Measurements from ENCODE around the gene TMEM187.
"Not testable (repeated sequence)": the region's sequence is repeated elsewhere in the genome, so short reads cannot be mapped to it uniquely, and the experiment has no call there.

The TMEM187 gene

DNA sequence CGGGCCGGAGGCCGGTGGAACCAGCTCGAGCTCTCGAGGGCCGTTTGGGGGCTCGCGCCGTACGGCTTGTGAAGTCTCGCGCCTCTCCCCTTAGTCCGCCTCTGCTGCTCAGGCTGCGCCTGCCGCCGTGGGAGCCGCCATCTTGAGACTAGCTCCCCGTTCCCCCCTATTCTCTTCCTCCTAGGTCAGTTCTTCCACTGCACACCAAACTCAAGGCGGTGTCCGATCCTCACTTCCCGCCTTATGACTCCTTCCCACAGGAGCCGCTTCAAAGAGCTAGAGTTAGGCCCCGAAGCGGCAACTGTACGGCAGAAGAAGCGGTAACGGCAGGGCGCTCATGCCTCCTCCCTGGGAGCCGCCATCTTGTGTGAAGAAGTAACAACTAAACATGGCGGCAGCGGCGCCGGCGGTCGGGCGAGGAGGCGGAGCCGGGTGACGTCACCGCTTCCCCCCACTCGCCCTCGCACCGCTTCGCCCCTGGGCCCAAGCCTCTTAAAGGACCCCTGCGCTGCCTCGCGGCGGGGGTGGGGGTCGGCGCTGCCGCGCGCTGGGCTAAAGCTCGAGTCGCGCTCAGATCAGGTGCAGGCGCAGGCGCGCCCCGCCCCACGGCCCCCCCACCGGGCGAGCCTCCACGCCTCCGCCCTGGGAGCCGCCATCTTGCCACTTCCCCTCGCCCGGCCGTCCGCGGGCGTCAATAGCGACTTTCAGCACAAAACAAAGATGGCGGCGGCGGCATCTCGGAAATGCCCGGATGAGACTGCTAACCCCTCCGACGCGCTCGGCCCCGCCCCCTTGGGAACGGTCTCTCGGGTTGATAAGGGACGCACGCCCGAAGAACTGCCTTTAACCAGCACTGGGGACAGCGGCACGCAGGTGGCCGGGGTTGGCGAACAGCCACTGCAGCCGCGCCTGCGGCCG, 845 bp upstream of the TMEM187 start, which contains the start of gene HCFC1:
Gene HCFC1 (minus strand): TSS at position 369 of the 918 bp plus-strand sequence. CDS start 978 bp downstream, outside the sequence.
- peak; percentile 73 for DNase-seq (ENCODE audit: low read depth)

DNA sequence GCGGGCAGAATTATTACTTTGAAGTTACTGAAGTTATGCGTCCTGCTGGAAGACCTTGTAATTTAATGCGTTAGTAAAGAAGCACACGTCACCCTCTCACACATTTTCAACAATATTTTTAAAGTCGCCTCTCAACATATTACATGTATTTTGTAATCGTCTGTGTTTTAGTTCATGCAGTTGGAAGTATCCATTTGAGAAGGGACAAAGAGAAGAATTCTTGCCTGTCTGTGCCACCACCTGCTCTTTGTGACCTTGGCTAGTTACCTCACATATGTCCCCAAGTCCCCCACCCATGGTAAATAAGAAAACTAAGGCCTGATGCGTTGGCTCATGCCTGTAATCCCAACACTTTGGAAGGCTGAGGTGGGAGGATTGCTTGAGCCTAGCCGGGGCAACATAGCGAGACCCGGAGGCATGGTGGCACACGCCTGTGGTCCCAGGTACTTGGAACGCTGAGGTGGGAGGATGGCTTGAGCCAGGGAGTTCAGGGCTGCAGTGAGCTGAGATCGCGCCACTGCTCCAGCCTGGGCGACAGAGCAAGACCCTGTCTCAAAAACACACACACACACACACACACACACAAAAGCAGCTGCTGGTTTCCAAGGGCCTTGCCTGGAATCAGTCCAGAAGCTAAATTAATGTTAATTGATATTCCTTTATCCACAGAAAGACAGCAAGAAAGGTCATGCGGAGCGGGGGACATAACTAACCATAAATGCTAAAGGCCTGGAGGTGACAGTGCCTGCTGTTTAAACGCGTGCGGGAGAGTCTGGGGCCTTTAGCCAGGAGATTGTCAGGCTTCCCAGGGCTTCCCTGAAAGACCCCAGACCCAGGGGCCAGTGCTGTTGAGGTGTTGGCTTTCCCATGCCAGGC, 811 bp downstream of the TMEM187 start:
- DNase-seq (ENCODE audit: low read depth): no peak

DNA sequence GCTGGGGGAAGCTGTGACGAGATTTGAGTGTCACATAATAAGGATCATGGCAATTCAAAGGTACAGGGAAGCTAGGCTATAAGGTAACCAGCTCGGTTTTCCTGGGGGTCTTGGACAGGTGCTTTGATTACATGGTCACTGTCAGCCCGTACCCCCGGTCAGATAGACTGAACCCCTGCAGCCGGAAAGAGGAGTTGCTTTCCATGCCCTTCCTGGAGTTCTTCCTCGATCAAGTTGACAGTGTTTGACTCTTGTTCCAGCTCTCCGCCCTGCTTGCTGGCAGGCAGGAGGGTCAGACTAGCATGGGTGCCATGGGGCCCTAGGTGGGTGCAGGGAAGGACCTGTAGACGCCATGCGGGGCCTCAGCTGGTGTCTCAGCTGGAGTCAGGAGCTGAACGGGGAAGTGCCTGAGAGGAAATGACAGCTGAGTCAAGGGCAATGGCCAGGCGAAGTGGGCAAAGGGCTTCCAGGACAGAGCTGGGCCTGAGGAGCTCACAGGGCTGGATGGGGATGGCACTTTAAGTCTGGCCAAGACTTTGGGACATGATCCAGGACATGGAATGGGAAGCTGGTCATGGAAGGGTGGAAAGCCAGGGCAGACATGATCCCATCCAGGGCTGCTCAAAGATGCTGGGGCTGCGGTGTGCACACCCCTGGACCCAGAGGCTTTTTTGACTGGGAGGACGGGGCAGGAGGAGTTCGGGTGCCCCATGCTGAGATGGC, 1.6 kb downstream of the TMEM187 start:
- no peak for DNase-seq (ENCODE audit: low read depth)

DNA sequence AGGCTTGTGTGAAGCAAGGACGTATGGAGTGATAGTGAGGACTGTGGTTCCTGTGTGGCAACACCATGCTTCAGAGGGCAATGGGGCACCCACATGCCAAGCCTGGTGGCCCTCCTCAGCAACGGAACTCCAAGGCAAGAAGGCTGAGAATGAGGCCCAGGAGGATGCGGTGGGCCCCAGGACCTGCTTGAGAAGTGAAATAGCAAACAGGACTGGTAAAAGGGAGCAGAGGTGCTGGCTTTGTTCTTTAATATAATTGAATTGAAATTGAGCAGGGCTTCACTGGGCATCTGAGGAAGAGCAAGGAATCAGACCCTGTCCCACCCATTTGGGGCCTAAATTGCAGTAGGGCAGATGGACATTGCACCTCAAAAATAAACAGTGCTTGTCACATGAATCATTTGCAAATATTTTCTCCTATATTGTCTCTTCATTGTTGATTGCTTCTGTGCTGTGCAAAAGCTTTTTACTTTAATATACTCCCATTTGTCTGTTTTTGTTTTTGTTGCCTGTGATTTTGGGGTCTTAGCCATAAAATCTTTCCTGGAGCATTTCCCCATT, 2.3 kb downstream of the TMEM187 start:
- no peak for DNase-seq (ENCODE audit: low read depth)

DNA sequence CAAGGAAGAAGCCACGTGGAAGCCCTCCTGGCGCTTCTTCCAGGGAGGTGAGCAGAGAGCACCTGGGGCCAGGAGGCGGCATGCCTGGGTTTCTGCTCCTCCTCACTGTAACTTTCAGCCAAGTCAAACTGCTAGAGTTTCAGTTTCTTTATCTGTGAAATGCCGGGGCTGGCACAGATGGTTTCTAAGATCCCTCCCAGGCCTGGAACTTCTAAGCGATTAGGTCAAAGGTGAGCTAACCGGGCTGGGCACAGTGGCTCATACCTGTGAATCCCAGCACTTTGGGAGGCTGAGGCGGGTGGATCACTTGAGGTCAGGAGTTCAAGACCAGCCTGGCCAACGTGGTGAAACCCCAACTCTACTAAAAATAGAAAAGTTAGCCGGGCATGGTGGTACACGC, 7.8 kb downstream of the TMEM187 start:
- DNase-seq (ENCODE audit: low read depth): not testable (repeated sequence)

DNA sequence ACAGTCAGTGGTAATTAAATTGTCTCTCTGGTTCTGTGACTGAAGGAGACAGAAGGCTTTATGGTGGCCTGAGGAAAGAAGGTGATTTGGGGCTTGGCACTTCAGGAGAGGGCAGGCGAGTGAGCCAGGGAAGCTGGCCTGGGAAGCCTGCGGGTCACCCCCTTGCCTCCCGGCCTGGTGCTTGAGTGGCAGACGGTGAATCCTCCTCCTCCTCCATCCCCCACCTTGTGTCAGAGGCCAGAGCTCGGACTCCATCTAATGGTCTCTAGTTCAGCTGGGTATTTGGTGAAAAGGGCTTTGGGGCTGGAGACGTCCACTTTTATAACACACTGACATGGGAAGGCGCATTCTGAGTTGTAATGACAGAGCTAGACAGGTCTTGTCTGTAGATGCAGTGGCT, 8.7 kb downstream of the TMEM187 start:
- no peak for DNase-seq (ENCODE audit: low read depth)

DNA sequence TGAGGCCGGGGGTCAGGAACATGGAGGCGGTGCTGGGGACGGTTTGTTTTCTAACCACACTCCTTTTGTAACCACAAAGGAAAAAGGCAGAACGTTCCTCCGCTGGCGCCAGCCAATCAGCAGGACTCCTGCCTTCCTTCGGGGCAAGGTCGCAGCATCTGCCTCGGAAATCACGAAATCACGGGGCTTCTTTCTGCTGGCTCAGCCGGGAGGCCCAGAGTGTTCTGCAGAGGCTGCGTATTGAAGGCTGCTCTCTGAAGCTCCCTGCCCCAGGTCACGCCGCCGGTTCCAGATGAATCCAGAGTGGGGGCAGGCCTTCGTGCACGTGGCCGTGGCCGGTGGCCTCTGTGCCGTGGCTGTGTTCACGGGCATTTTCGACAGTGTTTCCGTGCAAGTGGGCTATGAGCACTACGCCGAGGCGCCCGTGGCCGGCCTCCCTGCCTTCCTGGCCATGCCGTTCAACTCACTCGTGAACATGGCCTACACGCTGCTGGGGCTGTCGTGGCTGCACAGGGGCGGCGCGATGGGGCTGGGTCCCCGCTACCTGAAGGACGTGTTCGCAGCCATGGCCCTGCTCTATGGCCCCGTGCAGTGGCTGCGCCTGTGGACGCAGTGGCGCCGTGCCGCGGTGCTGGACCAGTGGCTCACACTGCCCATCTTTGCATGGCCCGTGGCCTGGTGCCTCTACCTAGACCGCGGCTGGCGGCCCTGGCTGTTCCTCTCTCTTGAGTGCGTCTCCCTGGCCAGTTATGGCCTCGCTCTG, 9.4 kb downstream of the TMEM187 start:
- no peak for DNase-seq (ENCODE audit: low read depth)

DNA sequence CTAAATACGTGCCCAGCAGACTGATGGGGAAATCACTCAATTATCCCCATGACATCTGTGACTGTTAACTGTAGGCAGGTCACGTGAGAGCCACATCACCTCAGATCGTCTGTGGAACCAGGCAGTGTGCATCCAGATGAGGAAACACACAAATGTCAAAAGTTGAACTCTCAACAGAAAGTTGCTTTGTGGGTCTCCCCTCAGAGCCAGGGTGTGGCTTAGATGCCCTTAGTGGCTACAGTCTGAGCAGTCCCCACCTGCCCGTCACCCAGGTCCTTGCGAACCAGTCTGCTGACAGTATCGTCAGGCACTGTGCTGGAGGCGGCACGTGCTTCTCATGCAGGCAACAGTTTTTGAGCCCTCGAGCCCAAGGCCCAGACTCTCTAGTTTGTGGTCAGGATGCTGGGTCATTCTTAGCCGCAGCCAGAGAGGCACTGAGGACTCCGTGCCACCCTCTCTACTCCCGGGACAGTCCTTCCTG, 10.8 kb downstream of the TMEM187 start:
- no peak for DNase-seq (ENCODE audit: low read depth)

DNA sequence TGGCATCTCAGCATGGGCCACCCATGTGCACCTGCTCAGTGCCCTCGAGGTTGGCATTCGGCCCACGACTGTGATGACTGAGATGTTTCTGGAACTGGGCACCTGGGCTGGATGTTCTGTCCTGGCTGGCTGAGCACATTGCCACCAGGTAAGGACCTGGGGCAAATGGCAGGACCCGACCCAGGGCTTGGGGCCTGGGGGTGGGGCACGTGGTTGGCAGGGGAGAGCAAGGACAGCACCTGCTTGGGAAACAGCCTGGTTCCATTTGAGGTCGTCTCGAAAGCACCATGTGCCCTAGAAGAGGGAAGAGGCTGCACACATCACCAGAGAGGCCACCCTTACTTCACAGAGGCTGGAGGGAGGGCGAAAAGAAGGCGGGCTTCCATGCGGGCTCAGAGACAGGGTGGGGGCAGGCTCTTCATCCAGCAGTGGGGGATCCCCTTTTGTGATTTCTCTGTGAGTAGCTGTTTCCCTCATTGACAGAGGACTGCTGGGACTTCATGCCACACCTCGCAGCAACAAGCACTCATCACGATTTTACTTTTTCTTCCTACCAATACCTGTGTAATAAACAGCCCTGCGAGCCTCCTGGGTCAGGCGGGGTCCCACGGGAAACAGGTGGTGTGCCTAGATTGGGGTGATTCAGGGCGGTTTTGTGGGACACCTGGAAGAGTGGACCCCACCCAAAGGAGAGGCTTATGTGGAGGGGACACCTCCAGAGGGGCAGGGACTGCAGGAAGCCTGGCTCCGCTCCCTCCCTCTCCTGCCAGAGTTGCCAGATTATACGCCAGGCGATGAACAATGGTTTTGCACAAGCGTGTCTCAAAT, 12.0 kb downstream of the TMEM187 start:
- no peak for DNase-seq (ENCODE audit: low read depth)

DNA sequence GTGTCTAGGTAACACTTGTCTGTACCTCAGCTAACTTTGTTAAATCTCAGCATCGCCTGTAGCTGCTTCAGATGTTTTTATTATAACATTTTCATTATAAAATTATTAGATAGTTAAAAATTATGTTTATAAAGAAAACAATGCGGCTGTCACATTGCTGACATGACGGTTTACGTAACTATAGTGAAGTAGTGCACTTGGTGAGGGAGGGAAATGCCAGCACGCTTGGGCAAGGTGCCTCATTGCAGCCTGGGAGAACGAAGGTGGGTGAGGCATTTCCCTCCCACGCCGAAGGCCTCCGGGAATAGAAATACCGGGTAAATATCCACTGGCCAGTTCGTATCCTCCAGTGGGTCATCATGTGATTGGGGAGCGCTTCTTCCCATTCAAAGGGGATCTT, 15.9 kb downstream of the TMEM187 start:
- DNase-seq (ENCODE audit: low read depth): no peak

DNA sequence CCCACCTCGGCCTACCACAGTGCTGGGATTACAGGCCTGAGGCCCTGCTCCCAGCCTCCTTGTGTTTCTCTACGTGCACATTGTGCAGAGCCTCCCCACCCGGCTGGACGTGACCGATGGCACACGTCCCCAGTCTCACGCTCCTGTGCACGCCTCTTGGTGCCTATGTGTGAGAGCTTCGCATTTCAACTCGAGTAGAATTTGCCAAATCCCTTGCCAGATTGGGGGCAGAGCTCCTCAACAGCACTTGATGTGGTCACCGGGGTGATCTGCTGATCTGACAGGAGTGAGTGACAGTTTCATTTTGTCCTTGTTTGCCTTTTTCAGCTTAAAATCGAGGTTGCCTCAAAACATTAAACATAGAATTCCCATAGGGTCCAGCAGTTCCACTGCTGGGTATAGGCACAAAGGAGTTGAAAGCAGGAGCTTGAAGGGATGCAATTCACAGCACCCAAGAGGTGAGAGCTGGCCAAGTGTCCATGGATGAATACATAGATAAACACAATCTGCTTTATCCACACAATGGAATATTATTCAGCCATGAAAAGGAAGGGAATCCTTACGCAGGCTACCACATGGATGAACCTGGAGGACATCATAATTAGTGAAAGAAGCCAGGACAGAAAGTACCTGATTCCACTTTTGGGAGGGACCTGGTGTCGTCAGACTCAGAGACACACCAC, 17.6 kb downstream of the TMEM187 start:
- no peak for DNase-seq (ENCODE audit: low read depth)

DNA sequence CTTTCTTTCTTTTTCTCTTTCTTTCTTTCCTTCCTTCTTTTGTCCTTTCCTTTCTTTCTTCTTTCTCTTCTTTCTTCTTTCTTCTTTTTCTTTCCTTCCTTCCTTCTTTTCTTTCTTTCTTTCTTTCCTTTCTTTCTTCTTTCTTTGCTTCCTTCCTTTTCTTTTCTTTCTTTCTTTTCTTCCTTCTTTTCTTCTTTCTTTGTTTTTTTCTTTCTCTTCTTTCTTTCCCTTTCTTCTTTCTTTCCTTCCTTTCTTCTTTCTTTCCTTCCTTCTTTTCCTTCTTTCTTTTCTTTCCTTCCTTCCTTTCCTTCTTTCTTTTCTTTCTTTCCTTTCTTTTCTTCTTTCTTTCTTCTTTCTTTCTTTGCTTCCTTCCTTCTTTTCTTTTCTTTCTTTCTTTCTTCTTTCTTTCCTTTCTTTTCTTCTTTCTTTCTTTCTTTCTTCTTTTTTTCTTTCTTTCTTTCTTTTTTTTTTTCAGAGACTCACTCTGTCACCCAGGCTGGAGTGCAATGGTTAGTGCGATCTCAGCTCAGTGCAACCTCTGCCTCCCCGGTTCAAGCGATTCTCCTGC, 18.5 kb downstream of the TMEM187 start:
- DNase-seq (ENCODE audit: low read depth): no peak

DNA sequence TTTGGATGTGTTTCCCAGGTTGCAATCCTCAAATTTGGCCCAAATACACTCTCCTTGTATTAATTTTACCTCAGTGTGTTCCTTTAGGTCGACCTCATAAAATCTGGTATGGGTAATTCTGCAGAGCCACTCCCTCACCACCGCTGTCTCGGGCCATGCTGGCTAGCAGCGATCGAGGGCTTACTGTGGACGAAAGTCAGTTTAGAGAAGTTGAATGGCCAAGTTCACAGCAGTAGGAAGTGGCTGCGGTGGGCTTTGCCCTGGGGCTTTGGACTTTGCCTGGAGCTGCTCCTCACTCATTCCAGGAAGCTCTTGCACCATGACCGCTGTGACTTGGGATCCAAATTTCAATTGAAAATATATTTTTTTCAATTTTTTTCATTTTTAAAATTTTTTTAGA, 19.6 kb downstream of the TMEM187 start:
- no peak for DNase-seq (ENCODE audit: low read depth)

DNA sequence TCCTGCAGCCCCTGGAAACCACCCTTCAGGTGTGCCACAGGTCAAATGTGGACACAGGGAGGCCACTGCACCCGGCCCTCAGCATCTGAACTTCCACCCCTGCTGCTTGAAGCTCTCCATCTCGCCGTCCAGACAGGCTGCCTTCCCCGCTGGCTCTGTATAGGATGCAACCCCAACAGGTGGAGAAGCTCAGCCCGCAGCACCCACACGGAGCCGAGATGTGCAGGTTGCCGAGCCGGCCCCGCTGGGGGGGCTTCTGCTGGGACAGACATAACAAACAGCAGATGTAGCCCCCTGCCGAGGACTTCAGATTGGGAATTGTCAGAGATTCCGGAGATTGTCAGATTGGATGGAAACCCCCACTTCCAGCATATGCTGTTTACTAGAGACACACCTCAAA, 20.5 kb downstream of the TMEM187 start:
- DNase-seq (ENCODE audit: low read depth): no peak

DNA sequence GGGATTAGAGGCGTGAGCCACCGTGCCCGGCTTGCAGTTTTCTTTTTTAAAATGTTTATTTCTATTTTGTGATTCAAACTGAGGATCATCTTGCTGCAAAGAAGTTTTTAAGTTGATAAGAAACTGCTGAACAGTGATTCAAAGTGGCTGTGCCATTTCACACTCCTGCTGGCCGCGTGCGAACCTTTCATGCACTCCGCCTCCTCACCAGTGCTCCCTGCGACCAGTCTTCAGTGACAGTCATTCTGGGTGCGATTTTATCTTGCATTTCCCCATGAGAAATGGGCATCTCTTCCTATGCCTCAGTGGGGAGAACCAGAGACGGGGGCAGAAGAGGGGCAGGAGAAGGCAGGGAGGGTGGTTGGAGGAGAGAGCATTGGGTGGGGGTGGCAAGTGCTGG, 21.4 kb downstream of the TMEM187 start:
- DNase-seq (ENCODE audit: low read depth): no peak

DNA sequence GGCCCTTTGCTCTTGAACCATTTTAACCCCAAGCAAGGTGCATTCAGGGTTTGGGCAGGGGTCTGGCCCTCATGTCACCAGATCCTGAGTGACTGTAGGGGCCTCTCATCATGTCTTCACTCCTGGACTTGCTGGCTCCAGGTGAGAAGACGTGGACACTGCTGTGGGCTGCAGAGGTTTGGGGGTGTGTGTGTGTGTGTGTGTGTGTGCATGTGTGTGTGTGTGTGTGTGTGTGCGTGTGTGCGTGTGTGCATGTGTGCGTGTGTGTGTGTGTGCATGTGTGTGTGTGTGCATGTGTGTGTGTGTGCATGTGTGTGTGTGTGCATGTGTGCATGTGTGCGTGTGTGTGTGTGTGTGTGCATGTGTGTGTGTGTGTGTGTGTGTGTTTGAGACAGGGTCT, 21.8 kb downstream of the TMEM187 start:
- not testable (repeated sequence) for DNase-seq (ENCODE audit: low read depth)

DNA sequence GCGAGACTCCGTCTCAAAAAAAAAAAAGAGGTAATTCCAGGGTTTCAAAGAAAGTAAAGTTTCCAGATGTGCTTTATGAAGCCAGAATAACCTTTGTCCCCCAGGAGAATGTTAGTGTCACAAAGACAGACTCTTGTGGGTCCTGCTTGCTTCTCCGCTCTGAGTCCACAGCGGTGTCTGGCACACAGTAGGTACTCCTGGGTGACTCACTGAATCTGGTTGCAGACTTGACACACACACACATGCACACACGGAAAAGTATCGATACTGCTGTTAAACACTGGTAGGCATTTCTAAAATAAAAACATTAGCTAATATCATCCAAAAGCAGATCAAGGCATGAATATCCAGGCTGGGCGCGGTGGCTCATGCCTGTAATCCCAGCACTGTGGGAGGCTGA, 22.9 kb downstream of the TMEM187 start:
- DNase-seq (ENCODE audit: low read depth): no peak

DNA sequence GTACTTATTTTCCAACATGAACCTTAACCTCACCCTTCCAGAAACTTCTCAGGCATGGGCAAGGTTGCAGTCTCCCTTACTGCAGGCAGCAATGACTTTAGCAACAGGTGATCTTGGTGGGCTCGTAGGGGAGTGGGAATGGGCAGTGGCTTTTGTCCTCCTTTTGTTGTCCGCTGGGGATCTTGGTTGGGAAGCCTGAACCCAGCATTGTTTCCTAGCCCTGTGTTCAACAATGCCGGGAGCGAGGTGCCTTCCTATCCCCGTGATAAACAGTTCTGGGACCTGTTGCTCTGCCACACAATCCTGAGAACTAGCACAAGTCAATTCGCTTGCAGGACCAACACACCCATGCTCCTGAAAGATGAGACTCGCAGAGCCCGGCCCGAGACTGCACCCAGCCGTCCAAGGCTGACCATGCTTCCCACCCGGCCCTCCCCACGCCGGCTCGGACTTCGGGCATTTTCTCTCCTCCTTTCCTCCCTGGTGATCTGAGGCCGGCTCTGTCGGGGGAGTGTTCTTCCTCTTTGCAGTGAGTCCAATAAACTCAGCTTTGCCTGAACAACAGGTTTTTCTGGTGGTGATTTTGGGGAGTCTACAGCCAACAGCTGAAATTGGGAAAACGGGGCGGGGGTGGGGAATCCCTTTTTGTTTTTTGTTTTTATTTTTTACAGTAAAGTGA, 26.9 kb downstream of the TMEM187 start:
- DNase-seq (ENCODE audit: low read depth): no peak

DNA sequence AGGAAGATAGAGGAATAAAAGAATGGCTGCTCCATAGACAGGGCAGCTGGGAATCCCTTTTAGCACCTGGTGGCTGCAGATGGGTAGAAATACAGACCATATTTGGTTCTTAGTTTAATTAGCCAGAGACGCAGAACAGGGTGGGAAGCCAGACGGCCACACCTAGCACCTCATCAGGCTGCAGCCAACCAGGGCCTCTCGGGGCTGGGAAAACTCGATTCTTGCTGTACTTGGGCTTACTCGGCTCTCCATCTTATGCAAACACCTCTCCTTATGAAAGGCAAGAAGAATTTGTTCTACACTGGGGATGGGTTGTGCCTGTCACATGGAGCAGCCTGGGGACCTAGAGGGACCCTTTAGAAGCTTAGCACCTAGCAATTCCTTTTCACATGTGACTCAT, 27.5 kb downstream of the TMEM187 start:
- DNase-seq (ENCODE audit: low read depth): no peak
